HG02852 (cell line): ENCODE results near the gene HPCAL1.
"Not testable (repeated sequence)": the region's sequence is repeated elsewhere in the genome, so short reads cannot be mapped to it uniquely, and the experiment has no call there.

ENCODE experiments used
- ATAC-seq: cut with Tn5 transposase; IDR thresholded peaks from one replicate; pipeline ENCODE4 v1.9.1; 2021; ENCODE audit warnings: mild to moderate bottlenecking, moderate library complexity; ENCODE audit not compliant: unreplicated experiment

Gene HPCAL1

DNA sequence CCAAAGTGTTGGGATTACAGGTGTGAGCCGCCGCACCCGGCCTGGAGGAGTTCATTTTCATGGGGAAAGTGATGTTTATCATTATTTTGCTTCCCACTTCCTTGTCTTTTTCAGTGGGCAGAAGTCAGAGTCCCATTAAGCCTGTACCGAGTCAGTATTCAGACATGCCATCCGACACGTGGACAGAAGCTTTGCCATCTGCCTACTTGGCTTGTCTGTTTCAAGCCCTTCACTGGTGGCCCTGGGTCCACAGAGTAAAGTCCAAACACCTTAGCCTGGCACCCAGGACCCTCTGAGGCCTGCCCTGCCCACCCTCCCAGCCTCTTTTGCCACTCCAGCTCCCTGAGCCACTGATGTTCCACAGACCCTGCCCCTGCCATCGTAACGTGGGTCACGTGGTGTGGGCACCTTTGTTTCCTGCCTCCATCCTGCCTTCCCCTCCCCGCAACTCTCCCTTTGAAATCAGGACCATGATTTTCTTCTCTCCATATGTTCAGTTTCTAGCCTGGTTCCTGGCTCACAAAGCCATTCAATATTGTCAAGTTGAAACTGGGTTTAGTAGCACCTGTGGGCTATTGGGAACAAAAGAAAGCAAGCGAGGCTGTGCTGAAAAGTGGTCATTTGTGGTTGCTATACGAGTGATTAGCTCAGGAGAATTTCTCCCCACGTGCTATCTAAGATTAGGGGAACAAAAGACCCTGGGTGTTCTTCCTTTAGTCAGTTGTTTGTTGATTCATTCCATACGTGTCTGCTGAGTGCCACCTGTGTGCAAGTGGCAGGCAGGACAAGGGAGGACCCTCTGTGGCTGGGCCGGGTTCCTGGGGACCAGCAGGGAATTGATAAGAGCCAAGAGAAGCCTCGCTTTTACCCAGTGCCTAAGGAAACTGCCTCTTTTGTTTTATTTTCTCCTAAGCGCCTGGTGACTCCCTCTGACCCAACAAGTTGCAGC is 150.5 kb downstream of the HPCAL1 start:
- no peak for ATAC-seq

DNA sequence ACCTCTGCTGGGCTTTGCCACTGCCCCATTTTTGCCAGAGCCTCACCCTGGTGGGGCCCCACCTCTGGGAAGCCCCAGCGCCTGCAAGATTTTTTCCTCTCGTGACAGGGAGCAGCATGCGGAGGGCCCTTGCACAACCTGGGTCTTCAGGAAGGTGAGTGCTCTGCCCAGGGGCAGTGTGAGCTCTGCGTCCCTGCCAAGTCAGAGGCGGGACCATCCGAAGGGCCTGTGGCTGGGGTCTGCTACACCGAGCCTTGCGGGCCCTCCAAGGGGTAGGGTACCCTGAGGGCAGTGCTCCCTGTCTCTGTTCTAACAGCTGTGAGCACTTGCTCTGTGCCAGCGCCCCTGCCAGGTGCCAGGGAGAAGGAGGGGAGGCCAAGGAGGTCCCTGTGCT is 151.2 kb downstream of the HPCAL1 start:
- ATAC-seq = no peak

DNA sequence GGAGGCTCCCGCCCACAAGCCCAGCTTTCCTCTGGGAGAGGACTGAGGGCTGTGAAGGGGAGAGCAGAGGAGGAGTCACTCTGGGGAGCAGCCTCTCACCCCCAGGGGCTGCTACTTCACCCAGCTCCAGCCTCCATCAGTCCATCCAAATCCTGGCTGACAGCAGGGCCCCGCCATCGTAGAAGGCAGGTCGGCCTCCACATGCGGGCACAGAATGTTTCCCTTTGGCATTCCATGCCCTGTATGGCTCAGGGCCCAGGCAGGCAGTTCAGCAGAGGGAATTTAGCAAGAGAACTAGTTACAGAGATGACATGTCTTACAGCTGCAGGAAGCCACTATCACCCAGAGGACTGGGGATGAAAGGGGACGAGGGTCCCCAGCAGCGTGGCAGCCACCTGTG is 151.8 kb downstream of the HPCAL1 start:
- ATAC-seq = no peak

DNA sequence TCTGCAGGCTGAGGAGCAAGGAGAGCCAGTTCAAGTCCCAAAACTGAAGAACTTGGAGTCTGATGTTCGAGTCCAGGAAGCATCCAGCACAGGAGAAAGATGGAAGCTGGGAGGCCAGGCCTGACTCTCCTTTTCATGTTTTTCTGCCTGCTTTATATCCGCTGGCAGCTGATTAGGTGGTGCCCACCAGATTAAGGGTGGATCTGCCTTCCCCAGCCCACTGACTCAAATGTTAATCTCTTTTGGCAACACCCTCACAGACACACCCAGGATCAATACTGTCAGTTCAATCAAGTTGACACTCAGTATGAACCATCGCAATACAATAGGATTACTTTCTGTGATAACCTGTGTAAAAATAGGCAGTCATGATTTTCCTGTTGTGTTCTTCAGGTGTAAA is 154.5 kb downstream of the HPCAL1 start:
- ATAC-seq = not testable (repeated sequence)

DNA sequence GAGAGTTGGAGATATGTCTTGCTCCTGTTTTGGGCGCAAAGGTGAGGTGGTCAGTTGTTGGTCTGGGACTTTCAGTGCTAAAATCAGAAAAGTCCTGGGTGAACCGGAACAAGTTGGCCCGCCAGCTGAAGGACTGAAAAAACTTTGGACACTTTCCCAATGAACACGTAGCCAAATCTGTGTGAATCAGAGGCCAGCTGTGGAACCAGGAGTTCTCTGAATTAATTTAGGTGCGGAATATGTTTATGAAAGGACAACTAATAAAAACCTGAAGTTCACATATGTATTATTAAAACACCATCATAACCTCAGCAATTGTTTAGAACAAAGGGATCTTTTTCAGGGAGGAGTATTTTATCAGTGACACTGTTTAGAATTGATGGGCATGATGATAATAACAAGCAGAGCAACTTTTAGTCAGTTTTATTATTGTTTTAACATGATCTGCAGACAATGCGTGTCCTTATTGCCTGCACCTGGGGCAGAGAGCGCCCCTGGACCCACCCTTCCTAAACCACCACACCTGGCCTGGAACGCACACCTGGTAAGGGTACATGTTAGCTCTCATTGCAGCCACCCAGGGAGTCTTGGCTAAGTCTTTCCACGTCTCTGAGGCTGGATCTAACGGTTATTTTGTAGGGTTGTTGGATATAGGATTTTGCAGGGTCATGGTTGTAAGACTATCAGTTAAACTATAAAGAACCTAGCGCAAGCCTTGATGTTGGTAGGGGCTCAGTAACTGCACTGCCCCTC is 155.3 kb downstream of the HPCAL1 start:
- ATAC-seq = no peak

DNA sequence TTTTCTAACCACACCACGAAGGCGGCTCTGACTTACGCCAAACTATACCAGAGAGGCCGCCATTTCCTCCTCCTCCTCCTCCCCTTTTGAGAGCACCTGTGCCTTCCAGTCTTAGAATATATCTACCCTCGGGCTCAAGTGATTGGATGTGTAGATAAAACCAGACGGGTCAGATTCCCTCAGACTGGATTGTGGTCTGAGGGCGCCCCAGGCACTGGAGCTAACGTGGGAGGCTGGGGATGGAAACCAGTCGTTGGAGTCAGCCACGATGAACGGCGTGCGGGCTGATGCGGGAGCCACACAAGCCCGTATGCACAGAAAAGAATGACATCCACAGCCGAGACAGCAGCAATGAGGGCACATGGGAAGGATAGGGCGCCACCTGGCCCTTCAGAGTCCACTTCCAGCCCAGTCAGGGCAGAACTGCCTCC is 157.7 kb downstream of the HPCAL1 start:
- no peak for ATAC-seq

DNA sequence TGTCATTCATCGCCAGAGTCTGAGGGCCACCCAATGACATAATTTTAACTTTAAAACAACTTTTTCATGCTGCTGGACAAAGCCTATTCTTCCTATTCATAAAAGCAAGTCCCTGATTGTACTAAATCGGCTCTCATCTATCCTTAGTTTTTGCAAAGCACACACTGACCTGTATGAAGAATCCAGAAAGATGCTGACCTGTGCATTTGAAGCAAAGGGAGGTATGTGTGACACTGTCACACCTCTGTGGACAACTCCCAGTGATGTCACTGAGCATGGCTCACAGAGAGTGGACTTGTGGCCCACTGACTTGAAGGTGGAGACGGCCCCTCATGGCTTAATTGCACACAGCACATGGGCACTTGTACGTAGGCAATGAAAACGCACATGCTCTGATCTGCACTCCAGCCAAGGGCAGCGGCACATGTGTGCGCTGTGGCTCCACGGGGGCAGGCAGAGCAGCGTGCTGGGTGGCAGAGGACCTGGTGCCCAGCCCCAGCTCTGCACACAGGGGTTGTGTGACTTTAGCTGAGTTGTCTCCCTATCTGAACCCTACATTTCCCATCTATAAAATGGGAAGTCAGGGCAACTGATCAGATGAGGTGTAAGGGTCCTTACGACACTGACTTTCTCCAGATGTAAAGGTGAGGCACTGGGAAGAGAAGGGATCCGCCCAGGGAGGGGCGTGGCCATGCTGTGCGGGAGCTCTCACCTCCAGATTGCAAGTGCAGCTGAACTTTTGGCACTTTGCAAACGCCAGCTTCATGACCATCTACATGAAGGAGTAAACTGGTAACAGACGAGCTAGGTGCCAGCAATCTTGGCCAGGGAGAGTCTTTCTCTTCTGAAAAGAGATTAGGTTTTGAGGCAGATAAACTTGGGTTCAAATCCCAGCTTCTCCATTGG is 159.7 kb downstream of the HPCAL1 start:
- ATAC-seq = no peak

DNA sequence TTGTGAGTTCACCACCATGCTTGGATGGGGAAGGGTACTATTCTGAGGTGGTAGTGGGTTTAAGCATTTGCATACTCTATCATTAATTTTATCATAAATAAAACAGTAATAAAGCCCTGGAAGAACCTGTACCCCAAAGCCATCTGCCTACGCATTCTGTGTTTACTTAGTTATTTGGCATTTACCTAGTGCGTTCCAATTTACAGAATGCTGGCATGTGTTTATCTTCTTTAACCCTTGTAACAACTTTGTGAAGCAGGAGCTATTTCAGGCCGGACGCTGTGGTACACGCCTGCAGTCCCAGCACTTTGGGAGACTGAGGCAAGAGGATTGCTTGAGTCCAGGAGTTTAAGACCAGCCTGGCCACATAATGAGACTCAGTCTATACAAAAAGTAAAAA is 163.2 kb downstream of the HPCAL1 start:
- no peak for ATAC-seq

DNA sequence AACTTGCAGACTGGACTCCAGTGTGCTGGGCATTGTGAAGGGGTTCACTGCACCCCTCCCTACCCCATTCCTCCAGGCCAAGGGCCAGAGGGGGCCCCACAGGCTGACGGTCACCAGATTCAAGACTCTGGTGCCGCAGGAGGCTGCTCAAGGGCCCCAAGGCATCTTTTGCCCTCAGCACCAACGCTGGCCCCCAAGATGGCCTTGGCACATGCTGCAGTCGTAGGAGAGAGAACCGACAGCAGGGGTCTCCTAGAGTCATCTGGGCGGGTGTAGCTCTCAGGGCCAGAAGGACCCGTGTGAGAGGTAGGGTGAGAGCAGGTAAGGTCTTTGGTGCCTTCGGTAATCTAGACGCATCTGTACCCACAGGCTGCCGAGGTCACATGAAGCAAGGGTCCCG is 164.1 kb downstream of the HPCAL1 start:
- ATAC-seq = no peak

DNA sequence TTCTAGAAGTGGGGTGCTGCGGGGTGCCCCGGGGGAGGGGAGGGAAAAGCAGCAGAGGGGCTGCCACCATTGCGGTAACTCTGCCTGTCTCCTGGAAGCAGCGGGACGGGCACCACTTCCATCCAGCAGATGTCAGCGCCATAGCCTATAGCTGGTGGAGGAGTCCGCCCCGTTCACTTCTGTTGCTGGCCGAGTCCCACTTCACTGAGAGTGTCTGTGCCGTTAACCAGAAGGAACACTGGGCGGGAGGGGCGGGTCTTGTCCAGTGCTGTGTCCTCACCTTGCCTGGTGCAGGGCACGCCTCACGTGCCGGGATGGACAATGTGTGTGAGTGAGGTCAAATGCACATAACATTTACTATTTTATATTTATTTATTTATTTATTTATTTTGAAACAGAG is 164.7 kb downstream of the HPCAL1 start:
- ATAC-seq = no peak

DNA sequence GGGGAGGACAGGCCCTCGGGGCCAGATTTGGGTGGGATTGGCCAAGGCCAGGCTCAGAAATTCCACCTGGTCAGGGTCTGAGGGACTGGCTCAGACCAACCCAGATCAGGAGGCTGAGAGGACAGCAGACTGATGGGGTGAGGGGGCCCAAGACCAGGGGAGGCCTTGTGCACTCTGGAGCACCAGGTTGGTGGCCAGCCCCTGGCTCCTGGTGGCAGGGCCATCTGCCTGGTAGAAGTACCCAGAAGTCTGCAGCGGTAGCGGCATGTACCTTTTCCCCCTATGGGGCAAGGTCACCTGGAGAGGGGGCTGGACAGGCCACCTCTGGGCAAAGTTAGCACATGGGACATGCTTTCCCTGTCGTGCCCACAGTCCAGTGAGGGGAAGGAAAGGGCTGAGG is 166.6 kb downstream of the HPCAL1 start:
- no peak for ATAC-seq

DNA sequence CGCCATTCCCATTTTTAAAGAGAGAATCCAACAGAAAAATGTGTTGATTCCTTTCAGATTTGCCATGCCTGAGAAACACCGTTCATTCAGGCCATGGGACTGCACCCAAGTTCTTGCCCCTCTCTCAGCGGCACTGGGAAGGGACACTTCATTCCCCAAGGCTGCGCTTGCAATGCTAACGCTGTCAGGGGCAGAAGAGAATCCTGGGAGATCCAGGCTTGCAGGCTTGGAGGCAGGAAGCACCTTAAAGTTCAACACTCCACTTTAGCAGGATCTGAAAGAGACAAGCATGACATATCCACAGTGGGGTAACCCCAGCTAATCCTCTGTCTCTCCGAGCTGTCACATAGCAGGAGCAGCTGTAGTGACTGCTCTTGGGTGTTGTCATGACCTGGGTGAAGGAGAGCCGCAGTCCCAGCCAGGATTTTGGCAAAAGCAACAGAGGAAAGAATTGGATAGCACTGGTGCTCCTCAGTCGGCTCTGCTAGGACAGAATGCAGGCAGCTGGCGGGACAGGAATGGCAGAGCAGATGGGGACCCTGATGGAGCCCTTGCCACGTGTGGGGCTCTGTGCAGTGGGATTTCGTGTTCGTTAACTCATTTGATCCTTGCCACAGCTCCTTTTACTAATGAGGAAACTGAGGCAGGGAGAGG is 167.4 kb downstream of the HPCAL1 start:
- ATAC-seq = no peak

DNA sequence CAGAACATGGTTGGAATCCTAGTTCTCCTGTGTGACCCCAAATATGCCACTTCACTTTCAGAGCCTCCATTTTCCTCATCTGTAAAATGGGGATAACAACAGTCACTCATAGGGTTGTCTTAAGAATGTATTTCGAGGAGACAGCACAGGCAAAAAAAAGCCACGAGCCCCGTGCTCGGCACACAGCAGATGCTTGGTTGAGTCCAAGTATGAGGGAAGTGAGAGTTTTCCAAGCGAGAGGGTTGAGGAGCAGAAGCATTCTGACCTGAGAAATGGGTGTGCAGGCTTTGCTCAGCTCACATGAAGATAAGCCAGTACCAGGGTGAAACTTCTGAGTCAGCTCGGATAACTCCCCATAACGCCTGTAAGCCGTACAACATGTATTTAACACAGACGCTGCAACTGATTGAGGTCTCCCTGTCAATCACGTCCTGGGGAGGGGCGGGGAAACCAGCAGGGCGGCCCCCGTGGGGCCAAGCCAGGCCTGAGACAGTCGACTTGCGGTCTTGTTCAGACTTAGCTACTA is 168.4 kb downstream of the HPCAL1 start:
- ATAC-seq = no peak

DNA sequence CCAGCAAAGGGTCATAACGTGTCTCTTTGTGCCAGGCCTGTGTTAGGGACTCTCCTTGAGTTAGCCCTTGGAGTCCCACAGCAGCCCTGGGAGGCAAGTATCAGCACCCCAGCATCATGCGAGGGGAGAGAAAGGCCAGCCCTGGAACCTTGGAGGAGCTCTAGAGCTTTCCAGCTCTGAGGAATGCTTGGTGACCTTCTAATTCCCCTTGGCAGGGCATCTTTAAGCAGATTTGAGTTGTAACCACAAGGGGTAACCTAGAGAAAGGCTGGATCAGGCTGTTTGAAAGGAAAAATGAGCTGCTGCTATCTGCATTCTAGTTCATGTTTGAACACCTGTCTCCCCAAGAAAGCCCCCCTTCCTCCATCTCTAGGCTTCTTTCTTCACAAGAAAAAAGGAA is 169.3 kb downstream of the HPCAL1 start:
- no peak for ATAC-seq

DNA sequence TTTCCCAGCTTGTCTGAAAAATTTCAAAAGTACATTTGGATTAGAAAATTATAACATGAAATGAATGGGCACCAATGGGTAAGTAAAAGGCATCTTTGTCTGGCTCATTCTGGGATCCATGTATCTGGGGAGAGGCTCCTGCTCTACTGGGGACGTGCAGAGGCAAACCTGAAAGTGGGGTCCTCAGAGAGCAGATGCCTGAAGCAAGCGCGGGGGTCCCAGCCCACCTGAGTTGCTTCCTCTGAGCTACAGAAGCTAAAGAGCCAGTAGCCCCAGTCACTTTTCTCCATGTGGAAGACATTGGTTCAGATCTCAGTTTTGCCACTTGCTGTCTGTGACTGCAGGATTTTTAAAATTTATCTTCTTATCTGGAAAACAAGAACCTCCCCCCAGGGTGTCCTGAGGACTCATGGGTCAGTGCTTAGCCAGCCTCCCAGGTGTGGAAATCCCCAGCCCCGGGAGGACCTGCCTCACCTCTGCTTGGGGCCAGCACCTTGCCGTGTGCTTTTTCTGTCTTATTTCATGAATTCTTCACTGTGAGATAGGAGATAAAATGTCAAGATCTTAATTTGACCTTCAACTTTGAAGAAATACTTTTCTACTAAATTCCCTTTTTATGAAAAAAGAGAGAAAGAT is 170.5 kb downstream of the HPCAL1 start:
- ATAC-seq = no peak

DNA sequence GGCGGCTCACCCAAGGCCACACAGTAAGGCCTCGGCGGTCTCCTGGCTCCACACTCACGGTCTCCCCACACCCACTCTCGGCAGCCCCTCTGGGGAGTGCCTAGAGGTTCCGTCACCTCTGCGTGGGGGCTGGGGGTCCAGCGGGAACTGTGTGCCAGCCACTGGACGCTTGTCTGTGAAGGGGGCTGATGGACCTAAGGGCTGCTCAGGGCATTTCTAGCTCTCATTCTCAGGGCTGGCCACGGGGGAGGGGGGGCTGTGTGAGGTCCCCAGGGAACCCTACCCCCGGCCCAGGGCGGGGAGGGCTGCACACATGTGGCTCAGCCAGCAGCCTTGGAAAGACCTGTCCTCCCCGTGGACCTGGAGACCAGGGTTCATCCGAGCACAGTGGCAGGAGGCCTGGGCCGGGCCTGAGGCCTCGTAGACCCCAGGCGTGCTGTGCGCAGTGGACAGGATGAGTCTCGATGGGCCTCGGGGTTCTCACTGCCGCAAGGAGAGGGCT is 172.6 kb downstream of the HPCAL1 start:
- no peak for ATAC-seq

DNA sequence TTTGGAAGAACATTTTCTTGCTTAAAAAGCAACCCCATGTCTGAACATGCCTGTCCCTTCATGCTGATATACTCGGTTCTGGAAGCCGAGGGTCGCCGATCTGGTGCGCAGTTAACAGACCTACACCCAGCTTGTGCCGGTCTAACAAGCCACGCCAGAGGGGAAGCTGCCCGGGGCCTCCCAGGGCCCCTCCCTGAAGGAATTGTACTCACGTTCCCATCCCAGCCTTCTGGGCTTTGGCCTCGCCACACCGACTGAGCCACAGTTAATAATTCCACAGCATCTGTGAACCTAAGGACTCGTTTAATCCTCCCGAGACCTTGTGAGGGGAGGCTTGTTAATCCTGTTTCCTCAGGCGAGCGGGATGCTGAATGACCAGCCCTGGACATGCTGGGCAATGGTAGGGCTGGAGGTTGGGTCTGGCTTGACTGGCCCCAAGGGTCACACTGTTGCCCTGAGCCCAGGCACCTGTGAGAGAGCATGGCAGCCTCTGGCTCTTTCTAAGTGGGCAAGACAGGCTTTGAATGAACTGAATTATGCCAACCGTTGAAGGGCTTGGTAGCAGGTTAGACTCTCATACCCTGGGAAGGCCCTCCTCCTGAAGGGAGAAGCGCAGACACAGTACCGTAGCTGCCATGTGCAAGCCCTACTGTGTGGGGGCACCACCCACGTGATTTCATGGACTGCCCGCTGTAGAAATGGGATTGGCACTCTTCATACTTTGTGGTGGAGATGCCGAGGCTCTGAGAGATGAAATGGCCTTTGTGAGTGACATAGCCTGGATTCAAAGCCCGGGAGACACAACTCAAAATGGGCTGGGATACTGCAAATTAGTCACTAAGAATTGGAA is 173.3 kb downstream of the HPCAL1 start:
- no peak for ATAC-seq

DNA sequence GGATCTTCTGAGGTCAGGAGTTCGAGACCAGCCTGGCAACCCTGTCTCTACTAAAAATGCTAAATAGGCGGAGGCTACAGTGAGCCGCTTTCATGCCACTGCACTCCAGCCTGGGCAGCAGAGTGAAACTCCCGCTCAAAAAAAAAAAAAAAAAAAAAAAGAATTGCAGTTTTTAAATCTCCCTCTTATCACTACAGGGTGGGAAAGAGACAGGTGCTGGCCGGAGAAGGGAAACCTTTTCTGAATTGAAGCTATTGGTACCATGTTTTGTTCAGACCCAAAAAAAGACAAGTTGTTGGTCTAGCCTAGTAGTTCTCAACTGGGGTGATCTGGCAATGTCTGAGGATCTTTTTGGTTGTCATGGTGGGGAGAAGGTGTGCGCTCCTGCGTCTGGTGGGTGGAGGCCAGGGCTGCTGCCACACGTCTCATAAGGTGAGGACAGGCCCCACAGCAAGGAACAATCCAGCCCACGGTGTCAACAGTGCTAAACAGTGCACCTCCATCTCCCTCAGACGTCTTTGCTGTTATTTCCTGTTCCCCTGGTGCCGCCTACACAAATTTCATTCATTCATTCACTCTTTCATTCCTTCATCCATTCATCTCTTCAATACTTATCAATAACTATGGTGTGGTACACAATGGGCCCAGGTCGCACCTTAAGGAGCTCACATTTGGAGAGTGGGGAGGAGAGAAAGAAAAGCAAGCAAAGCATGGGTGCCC is 174.2 kb downstream of the HPCAL1 start:
- ATAC-seq = no peak
